ENCODE results near the gene TLL2.

TLL2 gene

GRCh38 chr10:96360331-96360730 is 153.4 kb downstream of the TLL2 start:
- DNase-seq (ENCODE audit: low read depth in 2 of 2) = no peak

GRCh38 chr10:96359616-96360015 is 154.1 kb downstream of the TLL2 start:
- DNase-seq (ENCODE audit: low read depth in 2 of 2) = no peak

- DNase-seq (ENCODE audit: low read depth in 2 of 2) = no peak
Observed at GRCh38 chr10:96358851-96359540, 154.7 kb downstream of the TLL2 start, which contains the start of gene OPALIN. TSS of gene OPALIN (minus strand) at chr10:96359002. CDS start at chr10:96358896, 106 bp downstream.

GRCh38 chr10:96357038-96357620 is 156.6 kb downstream of the TLL2 start:
- no peak for DNase-seq (ENCODE audit: low read depth in 2 of 2)

- no peak for DNase-seq (ENCODE audit: low read depth in 2 of 2)
Observed at GRCh38 chr10:96352582-96352981, 161.1 kb downstream of the TLL2 start.

GRCh38 chr10:96352027-96352426 is 161.7 kb downstream of the TLL2 start:
- no peak for DNase-seq (ENCODE audit: low read depth in 2 of 2)

- no peak for DNase-seq (ENCODE audit: low read depth in 2 of 2)
Observed at GRCh38 chr10:96346295-96346694, 167.4 kb downstream of the TLL2 start.

GRCh38 chr10:96345222-96345621 is 168.5 kb downstream of the TLL2 start:
- no peak for DNase-seq (ENCODE audit: low read depth in 2 of 2)

- DNase-seq (ENCODE audit: low read depth in 2 of 2) = no peak
Observed at GRCh38 chr10:96344178-96344577, 169.5 kb downstream of the TLL2 start.

- no peak for DNase-seq (ENCODE audit: low read depth in 2 of 2)
Observed at GRCh38 chr10:96342402-96342801, 171.3 kb downstream of the TLL2 start.

- DNase-seq (ENCODE audit: low read depth in 2 of 2) = no peak
Observed at GRCh38 chr10:96341219-96342182, 172.2 kb downstream of the TLL2 start.

GRCh38 chr10:96339956-96340904 is 173.5 kb downstream of the TLL2 start:
- peak; percentile 11 to 52 for DNase-seq (ENCODE audit: low read depth in 2 of 2)

GRCh38 chr10:96339383-96339782 is 174.3 kb downstream of the TLL2 start:
- DNase-seq (ENCODE audit: low read depth in 2 of 2) = no peak

- DNase-seq (ENCODE audit: low read depth in 2 of 2) = no peak
Observed at GRCh38 chr10:96338279-96338925, 175.3 kb downstream of the TLL2 start.

GRCh38 chr10:96337106-96337505 is 176.6 kb downstream of the TLL2 start:
- no peak for DNase-seq (ENCODE audit: low read depth in 2 of 2)

- no peak for DNase-seq (ENCODE audit: low read depth in 2 of 2)
Observed at GRCh38 chr10:96334616-96335526, 178.9 kb downstream of the TLL2 start.

GRCh38 chr10:96333101-96333500 is 180.6 kb downstream of the TLL2 start:
- no peak for DNase-seq (ENCODE audit: low read depth in 2 of 2)

GRCh38 chr10:96327462-96327861 is 186.3 kb downstream of the TLL2 start:
- no peak for DNase-seq (ENCODE audit: low read depth in 2 of 2)

- no peak for DNase-seq (ENCODE audit: low read depth in 2 of 2)
Observed at GRCh38 chr10:96325719-96326373, 187.9 kb downstream of the TLL2 start.
